IMR-90 (cell line): Measurements from ENCODE around the gene MTFR1L. TPM values are rescaled to one million over a fixed set of nuclear protein-coding genes. Genes with fewer than 3 reads are reported as not detected.

Source experiments
- ATAC-seq: fragments of 200-7000 bp; cut with Tn5 transposase; 2 replicates; pipeline ENCODE4 v1.9.1; 2020; ENCODE audit warnings: low read depth, mild to moderate bottlenecking, moderate library complexity
- BruUV-seq: library from RNA; stranded (reverse); fragments of 400-500 nt; replicated peaks from 2 replicates; lab custom pipeline; 2021; lab: Mats Ljungman, UMichigan
- CTCF ChIA-PET: fragments of 300-600 bp; formaldehyde crosslinking; extraction: SDS; loops from one replicate; lab custom pipeline; 2021; ENCODE audit warnings: antibody characterized with exemption; lab: Yijun Ruan, JAX
- POLR2A ChIA-PET: fragments of 300-600 bp; sonication (Branson Sonifier 250); formaldehyde crosslinking; loops from one replicate; lab custom pipeline; 2022; ENCODE audit warnings: antibody characterized with exemption; ENCODE audit not compliant: unreplicated experiment; lab: Charles Lee
- DNase-seq: peaks from one replicate; pipeline ENCODE4 v3.0.0; 2013
- H2AFZ ChIP-seq: replicated peaks from 2 replicates; pipeline ENCODE3; 2013; ENCODE audit warnings: low read length, mild to moderate bottlenecking; ENCODE audit not compliant: poor library complexity
- H2AK5ac ChIP-seq: 2 replicates; pipeline ENCODE4 v1.6.1; 2013; ENCODE audit warnings: low read depth, low read length, inconsistent platforms
- H2AK9ac ChIP-seq: replicated peaks from 2 replicates; pipeline ENCODE3; 2013; ENCODE audit warnings: mild to moderate bottlenecking, low read depth, low read length, moderate library complexity; ENCODE audit not compliant: poor library complexity
- H2BK120ac ChIP-seq: 2 replicates; pipeline ENCODE4 v1.6.1; 2013; ENCODE audit warnings: low read depth, low read length, inconsistent platforms
- H2BK15ac ChIP-seq: 3 replicates; pipeline ENCODE4 v1.6.1; 2013; ENCODE audit warnings: low read depth, low read length, inconsistent platforms
- H2BK20ac ChIP-seq: 2 replicates; pipeline ENCODE4 v1.6.1; 2013; ENCODE audit warnings: low read depth, mild to moderate bottlenecking, inconsistent platforms, low read length, moderate library complexity
- H2BK5ac ChIP-seq: 2 replicates; pipeline ENCODE4 v1.6.1; 2013; ENCODE audit warnings: mild to moderate bottlenecking, low read depth, low read length, inconsistent platforms; ENCODE audit not compliant: poor library complexity, severe bottlenecking
- H3K14ac ChIP-seq: replicated peaks from 2 replicates; pipeline ENCODE4 v1.6.1; 2013; ENCODE audit warnings: low read depth, low read length, inconsistent platforms
- H3K18ac ChIP-seq: 2 replicates; pipeline ENCODE4 v1.6.1; 2013; ENCODE audit warnings: low read depth, low read length, control low read depth
- H3K23ac ChIP-seq: 2 replicates; pipeline ENCODE4 v1.6.1; 2013; ENCODE audit warnings: low read depth, low read length, inconsistent platforms
- H3K27ac ChIP-seq: 2 replicates; pipeline ENCODE4 v1.5.1; 2013; ENCODE audit warnings: mild to moderate bottlenecking, control low read depth, low read length; ENCODE audit not compliant: insufficient read depth
- H3K27me3 ChIP-seq: 2 replicates; pipeline ENCODE4 v1.6.1; 2013; ENCODE audit warnings: low read length; ENCODE audit not compliant: control insufficient read depth, insufficient read depth
- H3K36me3 ChIP-seq: 2 replicates; pipeline ENCODE4 v1.6.1; 2013; ENCODE audit warnings: low read length, mixed read lengths; ENCODE audit not compliant: control insufficient read depth, insufficient read depth
- H3K4ac ChIP-seq: 2 replicates; pipeline ENCODE4 v1.6.1; 2013; ENCODE audit warnings: low read depth, low read length, inconsistent platforms
- H3K4me1 ChIP-seq: 2 replicates; pipeline ENCODE4 v1.6.1; 2013; ENCODE audit warnings: low read length, mixed read lengths; ENCODE audit not compliant: control insufficient read depth, insufficient read depth
- H3K4me2 ChIP-seq: 2 replicates; pipeline ENCODE4 v1.6.1; 2013; ENCODE audit warnings: low read depth, mild to moderate bottlenecking, control low read depth, low read length, moderate library complexity
- H3K4me3 ChIP-seq: 2 replicates; pipeline ENCODE4 v1.5.1; 2013; ENCODE audit warnings: low read depth, mild to moderate bottlenecking, control low read depth, low read length, moderate library complexity; ENCODE audit not compliant: insufficient read depth
- H3K56ac ChIP-seq: 2 replicates; pipeline ENCODE4 v1.6.1; 2013; ENCODE audit warnings: low read length, inconsistent platforms; ENCODE audit not compliant: insufficient read depth; ENCODE audit errors: extremely low read depth
- H3K79me1 ChIP-seq, 2 experiments: 2 replicates each; pipeline ENCODE4 v1.6.1; 2013; ENCODE audit warnings: low read length in 2 of 2, inconsistent platforms in 1 of 2, low read depth in 1 of 2
- H3K9ac ChIP-seq: 2 replicates; pipeline ENCODE4 v1.6.1; 2013; ENCODE audit warnings: low read depth, low read length, control low read depth
- H3K9me1 ChIP-seq: 2 replicates; pipeline ENCODE4 v1.6.1; 2013; ENCODE audit warnings: low read length, inconsistent platforms; ENCODE audit not compliant: insufficient read depth
- H3K9me3 ChIP-seq: 2 replicates; pipeline ENCODE4 v1.6.1; 2013; ENCODE audit warnings: low read length; ENCODE audit not compliant: control insufficient read depth, insufficient read depth
- H4K20me1 ChIP-seq: 2 replicates; pipeline ENCODE4 v1.6.1; 2013; ENCODE audit warnings: low read length, inconsistent platforms; ENCODE audit not compliant: insufficient read depth
- H4K5ac ChIP-seq: 2 replicates; pipeline ENCODE4 v1.6.1; 2013; ENCODE audit warnings: mild to moderate bottlenecking, low read depth, low read length, control low read depth
- H4K8ac ChIP-seq, 2 experiments: 2 replicates each; pipeline ENCODE4 v1.6.1; 2013; ENCODE audit warnings: low read depth in 2 of 2, low read length in 2 of 2, control low read depth in 1 of 2, inconsistent platforms in 1 of 2
- H4K91ac ChIP-seq: 2 replicates; pipeline ENCODE4 v1.6.1; 2013; ENCODE audit warnings: low read depth, low read length, inconsistent platforms; ENCODE audit not compliant: insufficient read depth
- BHLHE40 ChIP-seq: fragments of 150-350 bp; IDR thresholded peaks from 2 replicates; pipeline ENCODE4 v1.6.1; 2016; ENCODE audit warnings: mild to moderate bottlenecking, low read depth, low read length
- CEBPB ChIP-seq: IDR thresholded peaks from 2 replicates; pipeline ENCODE4 v1.6.1; 2012; ENCODE audit warnings: low read depth, low read length, improper control_type of control experiment
- CHD1 ChIP-seq: IDR thresholded peaks from 2 replicates; pipeline ENCODE4 v1.6.1; 2012; ENCODE audit warnings: low read depth, low read length, improper control_type of control experiment
- FOS ChIP-seq: fragments of 150-350 bp; IDR thresholded peaks from 2 replicates; pipeline ENCODE4 v1.6.1; 2016; ENCODE audit warnings: low read depth, low read length
- POLR2A ChIP-seq: IDR thresholded peaks from 2 replicates; pipeline ENCODE4 v1.6.1; 2012; ENCODE audit warnings: mild to moderate bottlenecking, low read depth, low read length
- RAD21 ChIP-seq: IDR thresholded peaks from 2 replicates; pipeline ENCODE4 v1.6.1; 2012; ENCODE audit warnings: low read length, improper control_type of control experiment
- RCOR1 ChIP-seq: IDR thresholded peaks from 2 replicates; pipeline ENCODE4 v1.6.1; 2012; ENCODE audit warnings: mild to moderate bottlenecking, low read length, improper control_type of control experiment; ENCODE audit not compliant: insufficient replicate concordance
- WGBS, 2 experiments: methylation state at CpG; one replicate each; pipeline versions ENCODE4 v1.1.5 to v1.1.7; 2013; ENCODE audit warnings: missing lambda C conversion rate in 2 of 2; ENCODE audit not compliant: insufficient read length in 1 of 2; ENCODE audit errors: extremely low coverage in 2 of 2; 5-methylcytosine and 5-hydroxymethylcytosine counted together
- dilution Hi-C: fragments of 300-500 bp; cut with HindIII; formaldehyde crosslinking; loops from one replicate; pipeline ENCODE4 v1.14.3; 2018; ENCODE audit warnings: low sequenced_read_pairs; ENCODE audit not compliant: unreplicated experiment
- in situ Hi-C: fragments of 300-500 bp; cut with MboI; formaldehyde crosslinking; loops from 3 replicates; pipeline ENCODE4 v1.14.3; 2019; ENCODE audit warnings: low sequenced_read_pairs, inconsistent platforms, mixed read lengths
- intact Hi-C: fragments of 100-400 bp; cut with micrococcal nuclease; formaldehyde crosslinking; loops from 2 replicates; pipeline ENCODE4 v1.10.0; 2022
- polyA plus RNA-seq, 3 experiments: library from polyadenylated mRNA; depleted of rRNA; stranded (reverse); fragments of >200 nt; gene quantifications; 2 replicates each; pipeline ENCODE4 v1.2.3, GENCODE V29; 2012; ENCODE audit warnings: low replicate concordance in 1 of 3
- total RNA-seq: library from RNA; depleted of rRNA; stranded (reverse); fragments of >200 nt; gene quantifications from 2 replicates; pipeline ENCODE4 v1.2.3, GENCODE V29; 2012
- TF ChIP-seq, protein P1 (sequence below): conservative IDR thresholded peaks from 2 replicates; pipeline ENCODE4 v1.5.1; 2012; ENCODE audit warnings: mild to moderate bottlenecking, low read depth, low read length, improper control_type of control experiment
- TF ChIP-seq, protein P2 (sequence below): fragments of 150-350 bp; IDR thresholded peaks from 2 replicates; pipeline ENCODE4 v1.6.1; 2016; ENCODE audit warnings: low read depth, mild to moderate bottlenecking, low read length, moderate library complexity, borderline replicate concordance
- TF ChIP-seq, protein P3 (sequence below): fragments of 150-350 bp; IDR thresholded peaks from 2 replicates; pipeline ENCODE4 v1.6.1; 2017; ENCODE audit warnings: mild to moderate bottlenecking, antibody characterized with exemption, low read length, low read depth

The MTFR1L gene
- total and polyA plus RNA-seq, 2 of the 4 experiments (the other 2 are of a cell fraction), result 69.1 to 69.7 TPM

DNA sequence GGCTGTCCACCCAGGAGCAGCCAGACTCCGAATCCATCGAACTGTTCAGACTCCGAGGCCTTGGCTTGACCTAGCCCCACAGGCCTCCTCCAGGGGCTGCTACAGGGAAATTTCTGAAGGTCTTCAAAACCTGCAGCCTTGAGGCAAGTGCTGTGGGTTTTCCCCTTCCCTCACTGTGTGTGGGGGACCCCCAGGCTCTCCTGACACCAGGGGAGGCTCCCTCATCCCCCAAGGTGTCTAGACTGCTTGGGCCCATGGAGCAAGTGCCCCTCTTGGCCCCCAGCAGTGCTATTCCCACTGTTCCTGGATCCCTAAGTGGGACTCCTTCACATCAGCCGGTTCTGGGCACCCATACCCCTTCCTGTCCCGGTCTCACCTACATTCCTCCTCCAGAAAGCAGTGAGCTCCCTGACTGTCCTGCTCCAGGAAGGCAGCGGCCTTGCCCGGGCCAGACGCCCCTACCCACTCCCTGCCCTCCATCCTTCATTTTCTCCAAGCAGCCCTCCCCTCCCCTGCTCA, 54.9 kb downstream of the MTFR1L start:
- intact Hi-C loops (no loop called here), in situ Hi-C loops (no loop called here), dilution Hi-C loops (no loop called here)
- DNase-seq (no peak), ATAC-seq (no peak)
- 11% methylated on average over 4 of the region's 8 CpGs; no CpG with 5 or more reads in 1 of the 2 experiments for WGBS, 2 experiments
- Histone ChIP-seq H3K9me1 (peaks cover 5% of the 10 kb centered on the region; the same call in 1 of the 2 replicates), H4K20me1 (0 out of 2 replicates have a peak, but pooled peaks cover 3% of the 10 kb centered on the region), H3K9ac (peak overlapping the region; percentile 80), H2AK5ac (peak overlapping the region; percentile 88), H4K5ac (peak overlapping the region; percentile 70), H2BK120ac (peak overlapping the region; percentile 16), H3K27ac (peak overlapping the region; percentile 55), H2AK9ac (peak overlapping the region; percentile 98), H3K36me3 (peaks cover 7% of the 10 kb centered on the region), H3K4me3 (peak overlapping the region; percentile 54), H3K14ac (peak overlapping the region; percentile 97), H2AFZ (peak overlapping the region; percentile 96), H4K8ac (peak overlapping the region; percentile 87 to 98), H3K79me1 (peaks cover 39 to 40% of the 10 kb centered on the region in 2 experiments), H3K23ac (peak overlapping the region; percentile 99), H3K4ac (peak overlapping the region; percentile 95), H2BK20ac (no peak overlapping the region), H3K4me2 (peak overlapping the region; percentile 97), H3K56ac (peak overlapping the region; percentile 32; the same call in 1 of the 2 replicates), H3K4me1 (peaks cover 18% of the 10 kb centered on the region), H2BK15ac (peak overlapping the region; percentile 74; the same call in 1 of the 3 replicates), H3K18ac (peak overlapping the region; percentile 14), H2BK5ac (peak overlapping the region; percentile 7), H4K91ac (peak overlapping the region; percentile 88), H3K27me3 (no peaks in the 10 kb centered on the region), H3K9me3 (no peaks in the 10 kb centered on the region)
- BruUV-seq, result no TSS peak
- ChIA-PET POLR2A (interaction anchor here (0.8 kb wide), 1 partner anchor 11 kb away, joined by 4 read pairs; no protein-coding TSS in a partner anchor), CTCF (interaction anchor here (0.6 to 1.3 kb wide), 3 partner anchors 21 to 242 kb away, joined by 3 to 4 read pairs (median 3); partner anchors contain the start of gene PAFAH2)
- TF ChIP-seq RAD21 (no peak), POLR2A (no peak), BHLHE40 (no peak), CHD1 (no peak), FOS (no peak), RCOR1 (no peak), CEBPB (no peak)
- TF ChIP-seq, protein P1, sequence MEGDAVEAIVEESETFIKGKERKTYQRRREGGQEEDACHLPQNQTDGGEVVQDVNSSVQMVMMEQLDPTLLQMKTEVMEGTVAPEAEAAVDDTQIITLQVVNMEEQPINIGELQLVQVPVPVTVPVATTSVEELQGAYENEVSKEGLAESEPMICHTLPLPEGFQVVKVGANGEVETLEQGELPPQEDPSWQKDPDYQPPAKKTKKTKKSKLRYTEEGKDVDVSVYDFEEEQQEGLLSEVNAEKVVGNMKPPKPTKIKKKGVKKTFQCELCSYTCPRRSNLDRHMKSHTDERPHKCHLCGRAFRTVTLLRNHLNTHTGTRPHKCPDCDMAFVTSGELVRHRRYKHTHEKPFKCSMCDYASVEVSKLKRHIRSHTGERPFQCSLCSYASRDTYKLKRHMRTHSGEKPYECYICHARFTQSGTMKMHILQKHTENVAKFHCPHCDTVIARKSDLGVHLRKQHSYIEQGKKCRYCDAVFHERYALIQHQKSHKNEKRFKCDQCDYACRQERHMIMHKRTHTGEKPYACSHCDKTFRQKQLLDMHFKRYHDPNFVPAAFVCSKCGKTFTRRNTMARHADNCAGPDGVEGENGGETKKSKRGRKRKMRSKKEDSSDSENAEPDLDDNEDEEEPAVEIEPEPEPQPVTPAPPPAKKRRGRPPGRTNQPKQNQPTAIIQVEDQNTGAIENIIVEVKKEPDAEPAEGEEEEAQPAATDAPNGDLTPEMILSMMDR, result no peak
- TF ChIP-seq, protein P2, sequence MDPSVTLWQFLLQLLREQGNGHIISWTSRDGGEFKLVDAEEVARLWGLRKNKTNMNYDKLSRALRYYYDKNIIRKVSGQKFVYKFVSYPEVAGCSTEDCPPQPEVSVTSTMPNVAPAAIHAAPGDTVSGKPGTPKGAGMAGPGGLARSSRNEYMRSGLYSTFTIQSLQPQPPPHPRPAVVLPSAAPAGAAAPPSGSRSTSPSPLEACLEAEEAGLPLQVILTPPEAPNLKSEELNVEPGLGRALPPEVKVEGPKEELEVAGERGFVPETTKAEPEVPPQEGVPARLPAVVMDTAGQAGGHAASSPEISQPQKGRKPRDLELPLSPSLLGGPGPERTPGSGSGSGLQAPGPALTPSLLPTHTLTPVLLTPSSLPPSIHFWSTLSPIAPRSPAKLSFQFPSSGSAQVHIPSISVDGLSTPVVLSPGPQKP, result no peak
- TF ChIP-seq, protein P3, sequence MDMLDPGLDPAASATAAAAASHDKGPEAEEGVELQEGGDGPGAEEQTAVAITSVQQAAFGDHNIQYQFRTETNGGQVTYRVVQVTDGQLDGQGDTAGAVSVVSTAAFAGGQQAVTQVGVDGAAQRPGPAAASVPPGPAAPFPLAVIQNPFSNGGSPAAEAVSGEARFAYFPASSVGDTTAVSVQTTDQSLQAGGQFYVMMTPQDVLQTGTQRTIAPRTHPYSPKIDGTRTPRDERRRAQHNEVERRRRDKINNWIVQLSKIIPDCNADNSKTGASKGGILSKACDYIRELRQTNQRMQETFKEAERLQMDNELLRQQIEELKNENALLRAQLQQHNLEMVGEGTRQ, result no peak
